NT2/D1 (cell line): Measurements from ENCODE around the gene CYP27A1.

Experiments
- SUZ12 ChIP-seq: IDR thresholded peaks from 2 replicates; pipeline ENCODE4 v1.6.1; 2011; ENCODE audit not compliant: insufficient read length, insufficient read depth; ENCODE audit errors: extremely low read depth
- ZNF274 ChIP-seq: IDR thresholded peaks from 2 replicates; pipeline ENCODE4 v1.6.1; 2011; ENCODE audit warnings: mild to moderate bottlenecking, low read depth, low read length

DNA sequence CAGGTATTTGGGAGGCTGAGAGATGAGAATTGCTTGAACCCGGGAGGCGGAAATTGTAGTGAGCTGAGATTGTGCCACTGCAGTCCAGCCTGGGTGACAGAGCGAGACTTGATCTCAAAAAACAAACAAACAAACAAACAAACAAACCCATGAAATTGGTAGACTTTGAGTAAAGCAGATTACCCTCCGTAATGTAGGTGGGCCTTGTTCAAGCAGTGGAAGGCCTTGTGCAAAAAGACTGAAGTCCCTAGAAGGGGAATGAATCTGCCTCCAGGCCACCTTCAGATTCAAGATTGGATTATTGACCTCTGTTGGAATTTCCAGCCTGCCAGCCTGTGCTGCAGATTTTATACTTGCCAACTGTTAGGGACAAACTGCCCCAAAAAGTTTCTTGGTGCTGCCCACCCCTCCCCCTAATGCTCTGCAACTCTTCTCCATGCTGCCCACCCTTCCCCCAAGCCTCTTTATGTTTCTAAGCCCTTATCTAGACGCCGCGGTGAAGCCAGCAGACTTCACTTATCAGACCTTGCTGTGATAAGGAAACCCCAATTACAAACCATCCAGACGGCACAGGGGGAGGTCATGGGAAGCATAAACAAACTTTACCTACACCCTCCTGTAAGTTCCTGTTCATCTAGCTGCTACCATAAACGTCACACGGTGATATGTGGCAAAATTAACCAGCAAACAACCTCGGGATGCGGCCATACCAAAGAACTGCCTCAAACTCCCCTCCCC lies 17.0 kb downstream of the CYP27A1 start:
- TF ChIP-seq ZNF274 = no peak
- TF ChIP-seq SUZ12 = no peak
